Glomerular endothelial cell (primary cell): ENCODE data around the gene FAM47E. TPM values are rescaled to one million over a fixed set of nuclear protein-coding genes. Genes with fewer than 3 reads are reported as not detected.

Source experiments
- DNase-seq: peaks from one replicate; pipeline ENCODE4 v3.0.0-alpha.2; 2011; ENCODE audit warnings: low read depth, low spot score; ENCODE audit errors: extremely low read depth
- total RNA-seq: library from RNA; depleted of rRNA; stranded (reverse); fragments of >200 nt; gene quantifications from 2 replicates; pipeline ENCODE4 v1.2.3, GENCODE V29; 2015

FAM47E gene
- total RNA-seq, 1 donor from 2014 or later: not detected

- no peak for DNase-seq
These were observed 44.8 kb downstream of the FAM47E start for GRCh38 chr4:76296286-76296820.

DNA sequence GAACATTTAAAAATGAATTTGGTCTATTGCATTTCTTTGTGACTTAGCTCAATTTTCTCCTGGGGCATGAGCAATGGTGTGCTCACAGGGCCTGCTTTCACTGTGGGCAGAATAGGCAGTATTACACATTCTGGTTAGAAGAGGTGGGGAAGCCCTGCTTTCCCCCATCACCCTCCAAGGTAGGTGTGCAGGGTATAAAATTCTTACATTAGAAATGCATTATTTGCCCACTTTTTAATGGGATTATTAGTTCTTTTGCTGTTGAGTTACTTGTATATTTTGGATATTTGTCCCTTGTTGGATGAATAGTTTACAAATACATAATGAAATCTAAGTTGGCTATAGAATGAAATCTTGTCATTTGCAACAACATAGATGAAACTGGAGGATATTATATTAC is 46.7 kb downstream of the FAM47E start:
- DNase-seq: no peak

GRCh38 chr4:76300012-76300411 is 48.5 kb downstream of the FAM47E start:
- DNase-seq: no peak

DNA sequence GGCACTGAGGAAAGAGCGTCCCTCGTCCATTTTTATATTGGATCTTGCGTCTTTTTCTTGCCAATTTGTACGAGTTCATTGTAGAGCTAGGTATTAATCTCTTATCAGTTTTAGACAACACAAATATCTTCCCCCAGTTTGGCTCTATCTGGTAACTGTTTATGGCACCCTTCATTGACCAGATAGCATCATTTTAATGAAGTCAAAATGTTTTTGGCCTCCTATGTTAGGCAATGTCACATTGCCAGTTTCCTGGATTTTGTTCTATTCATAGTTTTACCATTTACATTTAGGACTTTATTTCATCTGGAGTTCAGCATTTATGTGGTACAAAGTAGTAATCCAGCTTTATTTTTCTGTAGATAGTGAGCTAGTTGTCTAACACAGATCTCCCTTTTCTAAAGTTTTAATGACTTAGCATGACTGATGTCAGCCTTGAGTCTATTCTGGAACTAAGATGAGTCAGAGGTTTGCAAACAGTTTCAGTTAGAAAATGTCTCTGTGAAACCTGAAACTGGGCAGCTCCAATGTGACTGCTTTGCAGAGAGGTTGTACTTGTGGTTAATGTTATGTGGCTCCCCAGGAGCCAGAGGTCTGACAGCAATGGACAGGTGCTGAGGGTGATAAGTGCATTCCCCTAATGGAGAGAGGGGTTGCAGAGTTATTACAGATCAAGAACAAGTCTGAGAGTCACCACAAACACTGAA is 49.7 kb downstream of the FAM47E start:
- no peak for DNase-seq

DNA sequence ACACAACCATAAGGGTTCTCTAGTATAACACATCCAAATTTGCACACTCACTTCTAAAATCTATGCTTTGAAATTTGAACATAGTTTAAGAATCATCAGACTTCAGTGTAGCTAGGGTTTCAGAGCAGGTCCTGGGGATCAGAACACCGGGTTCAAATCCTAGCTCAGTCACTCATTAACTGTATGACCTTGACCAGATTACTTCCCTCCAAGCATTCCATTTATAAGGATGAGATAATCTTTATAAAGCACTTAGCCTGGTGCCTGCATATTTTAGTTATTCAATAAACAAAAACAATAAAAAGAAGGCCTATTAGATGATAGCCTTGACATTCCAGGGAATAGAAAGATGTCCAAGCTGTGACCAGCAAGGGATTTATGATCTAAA is 50.2 kb downstream of the FAM47E start:
- no peak for DNase-seq

GRCh38 chr4:76302826-76303438 is 51.4 kb downstream of the FAM47E start:
- DNase-seq: no peak

GRCh38 chr4:76305033-76305687 is 53.6 kb downstream of the FAM47E start:
- DNase-seq: no peak

DNA sequence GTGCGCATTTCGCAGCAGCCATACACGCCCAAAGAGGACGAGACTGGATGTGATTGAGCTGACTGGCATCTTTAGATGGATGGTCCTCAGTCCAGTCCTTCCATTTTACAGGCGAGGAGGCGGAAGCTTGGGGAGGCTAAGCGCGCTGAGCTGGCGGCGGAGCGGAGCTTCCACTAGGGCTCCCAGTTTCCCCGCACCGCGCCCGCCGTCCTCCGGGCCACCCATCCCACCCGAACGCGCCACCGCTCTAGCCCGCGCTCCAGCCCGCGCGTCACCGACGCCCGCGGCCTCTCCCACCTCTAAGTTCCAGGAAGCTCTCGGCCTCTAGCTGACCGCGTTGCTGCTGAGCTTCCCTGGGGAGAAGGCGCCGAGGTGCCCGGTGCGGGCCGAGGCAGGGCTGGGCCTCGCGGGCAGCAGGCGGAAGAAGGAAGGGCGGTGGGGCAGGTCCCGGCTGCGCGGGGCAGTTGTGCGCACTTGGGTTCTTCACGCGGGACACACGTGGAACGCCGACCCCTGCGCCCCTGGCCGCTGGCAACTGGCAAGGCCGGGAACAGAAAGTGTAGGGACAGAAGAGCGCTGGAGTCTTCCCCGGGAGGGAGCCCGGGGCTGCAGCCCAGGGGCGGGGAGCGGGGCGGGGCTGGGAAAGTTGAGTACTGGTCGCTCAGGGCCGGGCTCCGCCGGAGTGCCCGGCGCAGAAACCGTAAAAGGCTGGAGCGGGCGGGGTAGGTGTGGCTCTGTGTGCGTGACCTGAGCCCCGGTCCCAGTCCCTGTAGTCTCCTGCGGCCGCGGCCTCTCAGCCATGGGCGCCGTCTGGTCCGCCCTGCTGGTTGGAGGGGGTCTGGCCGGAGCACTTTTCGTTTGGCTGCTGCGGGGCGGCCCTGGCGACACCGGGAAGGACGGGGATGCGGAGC is 54.7 kb downstream of the FAM47E start, which contains the start of gene STBD1:
STBD1 (plus strand) TSS at position 763 of the 911 bp plus-strand sequence; CDS start at position 800, 37 bp downstream.
- DNase-seq: no peak

DNA sequence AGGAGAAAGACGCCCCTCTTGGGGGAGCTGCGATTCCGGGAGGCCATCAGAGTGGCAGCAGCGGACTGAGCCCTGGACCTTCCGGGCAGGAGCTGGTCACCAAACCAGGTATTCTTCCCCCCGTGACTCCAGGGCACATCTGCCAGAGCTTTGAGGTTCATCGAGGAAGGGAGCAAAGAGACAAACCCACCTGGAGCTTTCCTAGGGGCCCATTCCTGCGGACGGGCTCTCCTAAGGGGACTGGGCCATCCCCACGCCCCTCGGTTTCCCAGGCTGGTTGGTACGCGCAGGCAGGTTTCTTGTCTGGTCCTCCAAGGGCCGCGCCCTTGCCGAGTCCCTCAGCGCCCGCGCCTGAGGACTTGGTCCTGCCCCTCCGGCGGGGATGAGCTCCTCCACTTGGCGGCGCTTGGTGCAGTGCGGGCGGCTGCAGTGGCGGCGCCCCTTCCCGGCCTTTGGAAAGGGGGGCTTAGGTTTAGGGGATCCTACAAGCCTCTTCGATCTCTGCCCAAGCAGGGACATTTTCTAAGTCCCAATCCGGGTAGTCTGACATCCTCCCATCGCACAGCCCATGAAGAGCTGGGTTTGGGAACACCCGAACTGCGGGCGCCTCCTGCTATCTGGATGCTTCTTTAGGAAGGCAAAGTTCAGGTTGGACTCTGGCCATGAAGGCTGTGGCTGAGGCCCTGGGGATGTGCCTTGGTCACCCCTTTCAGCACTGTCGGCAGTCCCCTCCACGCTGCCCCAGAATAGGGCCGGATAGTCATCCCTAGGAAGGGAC is 55.5 kb downstream of the FAM47E start:
- no peak for DNase-seq

DNA sequence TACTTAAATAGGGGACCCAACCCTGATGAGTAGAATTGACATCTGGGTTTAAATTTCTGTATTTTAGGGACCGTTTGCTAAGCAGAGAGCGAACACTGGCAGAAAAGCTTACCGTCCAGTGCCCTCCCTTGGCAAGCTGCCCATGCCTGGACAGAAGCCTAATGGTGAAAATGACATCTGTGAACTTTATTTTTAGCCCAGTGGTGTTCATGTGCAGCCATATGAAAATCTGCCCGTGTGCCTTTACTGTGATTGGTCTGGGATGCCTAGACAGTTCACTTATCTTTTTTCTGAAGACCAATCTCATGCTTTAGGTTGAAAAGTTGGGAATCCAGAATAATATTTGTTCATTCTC is 56.1 kb downstream of the FAM47E start:
- DNase-seq: no peak

- no peak for DNase-seq
These were observed 57.0 kb downstream of the FAM47E start for GRCh38 chr4:76308548-76308947.

GRCh38 chr4:76309939-76310550 is 58.5 kb downstream of the FAM47E start:
- DNase-seq: no peak

- DNase-seq: no peak
These were observed 59.2 kb downstream of the FAM47E start for GRCh38 chr4:76310683-76311082.

DNA sequence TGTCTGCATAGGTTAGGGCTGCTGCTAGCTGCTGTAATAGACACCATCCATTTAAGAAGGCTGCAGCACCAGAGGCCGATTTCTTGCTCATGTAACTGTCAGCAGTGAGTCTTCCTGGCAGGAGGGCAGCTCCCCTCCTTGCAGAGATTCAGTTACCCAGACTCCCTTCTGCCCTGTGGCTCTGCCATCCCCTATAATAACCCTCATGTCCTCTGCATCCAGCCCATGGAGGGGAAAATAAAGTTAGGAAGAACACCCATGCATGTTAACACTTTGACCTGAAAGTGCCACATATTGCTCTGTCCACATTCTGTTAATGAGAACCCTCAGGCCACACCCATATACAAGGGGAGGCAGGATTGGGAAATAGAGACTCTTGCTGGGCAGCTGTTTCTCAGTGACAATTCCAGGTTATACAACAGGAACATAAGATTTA is 60.4 kb downstream of the FAM47E start:
- no peak for DNase-seq

DNA sequence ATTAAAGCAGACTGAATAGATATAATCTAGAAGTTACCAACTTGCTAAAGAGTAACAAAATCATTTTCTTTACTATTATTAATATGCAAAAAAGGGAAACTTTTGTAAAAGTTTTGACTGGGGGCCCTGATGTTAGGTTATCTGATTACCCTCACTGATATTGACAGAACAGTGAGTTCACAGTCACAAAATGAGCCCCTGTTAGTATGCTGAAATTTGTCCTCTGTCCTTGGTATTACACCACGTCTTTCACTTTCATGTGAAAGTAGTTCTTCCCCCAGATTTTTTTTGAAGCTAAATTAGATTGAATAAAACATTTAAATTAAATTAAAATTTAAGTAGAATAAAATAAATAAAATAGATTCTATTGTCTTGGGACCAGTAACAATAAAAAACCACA is 60.9 kb downstream of the FAM47E start:
- no peak for DNase-seq

DNA sequence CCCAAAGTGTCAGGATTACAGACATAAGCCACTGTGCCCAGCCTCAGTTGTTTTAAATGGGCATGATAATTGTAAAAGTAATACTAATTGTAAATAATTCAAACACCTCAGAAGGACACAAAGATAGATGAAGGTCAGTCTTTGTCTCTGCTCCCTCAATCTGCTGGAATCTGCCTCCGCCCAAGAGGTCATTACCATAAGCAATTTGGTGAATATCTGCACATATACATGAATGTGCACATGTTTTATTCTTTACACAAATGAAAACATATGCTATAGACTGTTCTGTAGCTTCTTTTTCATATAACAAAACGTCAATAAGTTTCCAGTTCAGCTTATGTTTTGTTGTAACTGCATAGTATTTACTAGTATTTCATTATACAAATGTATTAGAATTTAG is 62.0 kb downstream of the FAM47E start:
- no peak for DNase-seq

- DNase-seq: no peak
These were observed 63.9 kb downstream of the FAM47E start for GRCh38 chr4:76315267-76315918.

DNA sequence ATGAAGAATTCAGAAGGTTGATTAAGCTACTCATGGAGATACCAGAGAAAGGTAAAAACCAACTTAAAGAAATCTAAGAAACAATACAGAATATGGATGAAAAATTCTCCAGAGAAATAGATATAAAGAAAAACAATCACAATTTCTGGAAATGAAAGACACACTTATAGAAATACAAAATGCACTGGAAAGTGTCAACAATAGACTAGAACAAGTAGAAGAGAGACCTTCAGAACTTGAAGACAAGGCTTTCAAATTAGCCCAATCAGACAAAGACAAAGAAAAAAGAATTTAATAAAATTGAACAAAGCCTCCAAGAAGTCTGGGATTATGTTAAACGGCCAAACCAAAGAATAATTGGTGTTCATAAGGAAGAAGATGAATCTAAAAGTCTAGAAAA is 64.6 kb downstream of the FAM47E start:
- DNase-seq: no peak

GRCh38 chr4:76322236-76322635 is 70.7 kb downstream of the FAM47E start:
- no peak for DNase-seq
